SK-N-MC (cell line): Measurements from ENCODE around the gene QARS1.

ENCODE experiments used
- DNase-seq: peaks from one replicate; pipeline ENCODE4 v3.0.0-alpha.2; 2011; ENCODE audit warnings: low read depth, low spot score
- H3K27ac ChIP-seq: fragments of 200-600 bp; sonication (generic); 2 replicates; pipeline ENCODE4 v1.5.1; 2016; ENCODE audit warnings: mixed run types
- H3K36me3 ChIP-seq: fragments of 200-600 bp; sonication (generic); 2 replicates; pipeline ENCODE4 v1.6.1; 2017; ENCODE audit warnings: antibody characterized with exemption, low read length, mixed read lengths; ENCODE audit not compliant: insufficient read depth
- H3K4me3 ChIP-seq: fragments of 200-600 bp; sonication (generic); 2 replicates; pipeline ENCODE4 v1.5.1; 2016
- H3K9ac ChIP-seq: fragments of 200-600 bp; sonication (generic); 2 replicates; pipeline ENCODE4 v1.8.0; 2017; ENCODE audit warnings: mixed run types, mixed read lengths; ENCODE audit not compliant: insufficient read length
- H3K9me3 ChIP-seq: fragments of 200-600 bp; sonication (generic); 2 replicates; pipeline ENCODE4 v1.6.1; 2017; ENCODE audit warnings: low read depth, mild to moderate bottlenecking, antibody characterized with exemption, low read length, moderate library complexity, mixed read lengths
- EZH2 ChIP-seq: fragments of 200-600 bp; sonication (generic); IDR thresholded peaks from one replicate; pipeline ENCODE4 v1.6.1; 2017; ENCODE audit warnings: antibody characterized with exemption
- FOXP2 ChIP-seq: optimal IDR thresholded peaks from 2 replicates; pipeline ENCODE3; 2011; ENCODE audit warnings: mild to moderate bottlenecking, moderate library complexity; ENCODE audit not compliant: insufficient read depth; ENCODE audit errors: extremely low read length, control extremely low read depth
- POLR2AphosphoS5 ChIP-seq: IDR thresholded peaks from 2 replicates; pipeline ENCODE4 v1.6.1; 2012; ENCODE audit warnings: mild to moderate bottlenecking, low read depth, low read length, borderline replicate concordance

QARS1 gene

GRCh38 chr3:49054344-49054862, 50.2 kb downstream of the QARS1 start:
- DNase-seq = no peak
- TF ChIP-seq FOXP2 (no peak), POLR2AphosphoS5 (no peak), EZH2 (no peak)
- Histone ChIP-seq H3K9ac (no peak overlapping the region), H3K9me3 (no peaks in the 10 kb centered on the region), H3K36me3 (peaks cover 24% of the 10 kb centered on the region; the same call in 1 of the 2 replicates), H3K4me3 (no peak overlapping the region), H3K27ac (no peak overlapping the region)

- Histone ChIP-seq H3K4me3 (no peak overlapping the region), H3K36me3 (peaks cover 24% of the 10 kb centered on the region; the same call in 1 of the 2 replicates), H3K9ac (no peak overlapping the region), H3K9me3 (no peaks in the 10 kb centered on the region), H3K27ac (no peak overlapping the region)
- TF ChIP-seq FOXP2 (no peak), POLR2AphosphoS5 (no peak), EZH2 (no peak)
- no peak for DNase-seq
Observed at GRCh38 chr3:49053543-49053942, 51.0 kb downstream of the QARS1 start.
